Calu3 (cell line): ENCODE results near the gene ADGRD1. TPM values are rescaled to one million over a fixed set of nuclear protein-coding genes. Genes with fewer than 3 reads are reported as not detected.
"Not testable (repeated sequence)": the region's sequence is repeated elsewhere in the genome, so short reads cannot be mapped to it uniquely, and the experiment has no call there.

ENCODE experiments used
- BruUV-seq: library from RNA; stranded (reverse); fragments of 400-500 nt; replicated peaks from 2 replicates; lab custom pipeline; 2021; lab: Mats Ljungman, UMichigan
- CTCF ChIA-PET: fragments of 300-600 bp; sonication (Branson Sonifier 250); formaldehyde crosslinking; loops from one replicate; lab custom pipeline; 2022; ENCODE audit warnings: antibody characterized with exemption; lab: Charles Lee
- DNase-seq: peaks from one replicate; pipeline ENCODE4 v3.0.0; 2022
- H3K27ac Mint-ChIP-seq: one replicate; pipeline ENCODE4 v1.8.0; 2022; ENCODE audit warnings: mixed read lengths; ENCODE audit not compliant: unreplicated experiment
- H3K27me3 Mint-ChIP-seq: one replicate; pipeline ENCODE4 v1.8.0; 2022; ENCODE audit warnings: mixed read lengths; ENCODE audit not compliant: unreplicated experiment
- H3K36me3 Mint-ChIP-seq: one replicate; pipeline ENCODE4 v1.8.0; 2022; ENCODE audit warnings: mild to moderate bottlenecking, moderate library complexity, mixed read lengths; ENCODE audit not compliant: insufficient read depth, unreplicated experiment
- H3K4me1 Mint-ChIP-seq: one replicate; pipeline ENCODE4 v1.8.0; 2022; ENCODE audit warnings: mild to moderate bottlenecking, low read depth, mixed read lengths; ENCODE audit not compliant: unreplicated experiment
- H3K4me3 Mint-ChIP-seq: one replicate; pipeline ENCODE4 v1.8.0; 2022; ENCODE audit warnings: mild to moderate bottlenecking, low read depth, moderate library complexity, mixed read lengths; ENCODE audit not compliant: unreplicated experiment
- H3K9me3 Mint-ChIP-seq: one replicate; pipeline ENCODE4 v1.8.0; 2022; ENCODE audit warnings: low read depth, mixed read lengths; ENCODE audit not compliant: unreplicated experiment
- CTCF ChIP-seq: fragments of 200-600 bp; IDR thresholded peaks from one replicate; pipeline ENCODE4 v1.8.0; 2022; ENCODE audit warnings: antibody characterized with exemption; ENCODE audit not compliant: unreplicated experiment
- intact Hi-C: fragments of 100-400 bp; cut with micrococcal nuclease; formaldehyde crosslinking; loops from one replicate; pipeline ENCODE4 v1.10.0; 2022; ENCODE audit not compliant: unreplicated experiment
- total RNA-seq: library from RNA; stranded (reverse); gene quantifications from 2 replicates; pipeline ENCODE4 v1.2.3, GENCODE V29; 2022

Gene ADGRD1
- total RNA-seq, 1 experiment from 2014 or later = not detected

GRCh38 chr12:130993759-130994670 lies 40.3 kb downstream of the ADGRD1 start:
- Mint-ChIP-seq H3K4me3 (no peak overlapping the region), H3K36me3 (no peaks in the 10 kb centered on the region), H3K27ac (no peak overlapping the region), H3K27me3 (peaks cover 31% of the 10 kb centered on the region), H3K4me1 (no peaks in the 10 kb centered on the region), H3K9me3 (no peaks in the 10 kb centered on the region)
- CTCF ChIA-PET = no interaction called here
- DNase-seq = no peak
- TF ChIP-seq CTCF = no peak
- BruUV-seq = no TSS peak
- intact Hi-C loops = no loop called here

- H3K27ac Mint-ChIP-seq = no peak overlapping the region
- CTCF ChIA-PET = no interaction called here
- H3K27me3 Mint-ChIP-seq = peaks cover 31% of the 10 kb centered on the region
- no peak for DNase-seq
- no peaks in the 10 kb centered on the region for H3K36me3 Mint-ChIP-seq
- intact Hi-C loops = no loop called here
- peaks cover 2% of the 10 kb centered on the region for H3K9me3 Mint-ChIP-seq
- no peak overlapping the region for H3K4me3 Mint-ChIP-seq
- no peaks in the 10 kb centered on the region for H3K4me1 Mint-ChIP-seq
- no TSS peak for BruUV-seq
- no peak for TF ChIP-seq CTCF
Measured at GRCh38 chr12:130994821-130995375, 41.2 kb downstream of the ADGRD1 start.

GRCh38 chr12:130995386-130995969 lies 41.8 kb downstream of the ADGRD1 start:
- CTCF ChIA-PET, BruUV-seq, H3K9me3 Mint-ChIP-seq, H3K4me1 Mint-ChIP-seq, intact Hi-C loops, DNase-seq, H3K36me3 Mint-ChIP-seq, H3K27ac Mint-ChIP-seq, H3K4me3 Mint-ChIP-seq: not testable (repeated sequence)
- peaks cover 27% of the 10 kb centered on the region for H3K27me3 Mint-ChIP-seq

- Mint-ChIP-seq H3K4me3 (no peak overlapping the region), H3K27me3 (peaks cover 3% of the 10 kb centered on the region), H3K27ac (no peak overlapping the region), H3K9me3 (peaks cover 2% of the 10 kb centered on the region), H3K36me3 (no peaks in the 10 kb centered on the region), H3K4me1 (no peaks in the 10 kb centered on the region)
- CTCF ChIA-PET = interaction anchor here (0.6 to 0.7 kb wide), 2 partner anchors 79 to 279 kb away, joined by 3 to 10 read pairs; no protein-coding TSS in a partner anchor
- intact Hi-C loops = no loop called here
- no peak for DNase-seq
- BruUV-seq = no TSS peak
- TF ChIP-seq CTCF = no peak
Measured at GRCh38 chr12:130998136-130998535, 44.4 kb downstream of the ADGRD1 start.
